ENCODE results near the gene LDB2.

- no peak for TF ChIP-seq CTCF (IDR thresholded peaks at IDR 0.05)
- no peak for TF ChIP-seq ZFX (IDR thresholded peaks at IDR 0.05; ENCODE audit: borderline replicate concordance)
Observed at GRCh38 chr4:16739997-16740624, 158.3 kb downstream of the LDB2 start.
